ENCODE measurements around the gene TNFRSF8. TPM values are rescaled to one million over a fixed set of nuclear protein-coding genes. Genes with fewer than 3 reads are reported as not detected.
A peak's percentile ranks its signal among the peaks of the same experiment; 100 is the strongest.

TNFRSF8 gene
- total and polyA plus RNA-seq, 10 donors: 1.3 to 7.6 (median 2.0) TPM

- peak overlapping the region in 1 of 8 donors; percentile 63 for H3K4me3 ChIP-seq
- peaks cover 0 to 81% (median 0%) of the 10 kb centered on the region in 6 donors for H3K36me3 ChIP-seq
- intact Hi-C loops (cut with DNase I; ENCODE audit: low total_unique reads): no loop called here
- H3K9me3 ChIP-seq: no peaks in the 10 kb centered on the region
- peak overlapping the region in 7 of 8 donors; percentile 60 to 99 (median 98) for H3K27ac ChIP-seq
- peak; percentile 72 for DNase-seq
- no peaks in the 10 kb centered on the region for H3K27me3 ChIP-seq (replicated peaks in 1 of 7)
- peaks cover 57 to 100% (median 98%) of the 10 kb centered on the region in 6 donors for H3K4me1 ChIP-seq
- TF ChIP-seq, protein P1, sequence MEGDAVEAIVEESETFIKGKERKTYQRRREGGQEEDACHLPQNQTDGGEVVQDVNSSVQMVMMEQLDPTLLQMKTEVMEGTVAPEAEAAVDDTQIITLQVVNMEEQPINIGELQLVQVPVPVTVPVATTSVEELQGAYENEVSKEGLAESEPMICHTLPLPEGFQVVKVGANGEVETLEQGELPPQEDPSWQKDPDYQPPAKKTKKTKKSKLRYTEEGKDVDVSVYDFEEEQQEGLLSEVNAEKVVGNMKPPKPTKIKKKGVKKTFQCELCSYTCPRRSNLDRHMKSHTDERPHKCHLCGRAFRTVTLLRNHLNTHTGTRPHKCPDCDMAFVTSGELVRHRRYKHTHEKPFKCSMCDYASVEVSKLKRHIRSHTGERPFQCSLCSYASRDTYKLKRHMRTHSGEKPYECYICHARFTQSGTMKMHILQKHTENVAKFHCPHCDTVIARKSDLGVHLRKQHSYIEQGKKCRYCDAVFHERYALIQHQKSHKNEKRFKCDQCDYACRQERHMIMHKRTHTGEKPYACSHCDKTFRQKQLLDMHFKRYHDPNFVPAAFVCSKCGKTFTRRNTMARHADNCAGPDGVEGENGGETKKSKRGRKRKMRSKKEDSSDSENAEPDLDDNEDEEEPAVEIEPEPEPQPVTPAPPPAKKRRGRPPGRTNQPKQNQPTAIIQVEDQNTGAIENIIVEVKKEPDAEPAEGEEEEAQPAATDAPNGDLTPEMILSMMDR (IDR thresholded peaks at IDR 0.05 in 8 of 11, conservative IDR thresholded peaks at IDR 0.05 in 3 of 11): no peak
- TF ChIP-seq POLR2A (IDR thresholded peaks at IDR 0.05) (no peak), POLR2AphosphoS5 (IDR thresholded peaks at IDR 0.05) (no peak)
- 81 to 96% (median 90%) methylated on average over 6 to 7 of the region's 7 CpGs for WGBS, 5 donors
Observed at GRCh38 chr1:12183095-12183794, 120.1 kb downstream of the TNFRSF8 start.

DNA sequence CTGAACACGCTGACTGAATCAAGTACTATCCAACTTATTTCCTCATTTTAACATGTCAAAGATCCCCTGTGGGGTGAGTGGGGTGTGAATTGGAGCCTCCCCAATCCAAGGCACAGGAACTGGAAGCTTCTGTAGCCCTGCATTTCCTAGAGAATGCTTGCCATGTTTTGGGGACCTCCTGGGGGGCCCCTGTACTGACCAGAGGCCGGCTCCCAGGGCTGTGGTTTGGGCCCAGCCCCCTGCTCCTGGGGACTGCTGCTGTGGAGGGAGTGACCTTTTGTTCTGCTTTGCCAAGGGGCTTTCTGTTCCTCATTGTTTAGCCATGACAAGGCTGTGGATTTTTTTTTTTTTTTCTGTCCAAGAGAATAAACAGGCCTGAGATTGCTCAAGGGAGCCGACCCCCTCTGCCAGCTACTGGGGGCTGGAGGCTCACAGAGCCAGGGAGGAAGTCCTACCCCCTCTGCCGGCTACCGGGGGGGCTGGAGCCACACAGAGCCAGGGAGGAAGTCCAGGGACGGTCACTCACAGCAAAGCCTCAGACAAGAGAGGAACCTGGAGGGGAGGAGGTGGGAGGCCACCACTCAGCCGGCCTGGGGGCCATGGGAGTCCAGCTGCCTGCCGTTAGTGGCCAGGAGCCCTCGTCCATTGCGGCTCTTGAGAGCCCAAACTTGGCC lies 121.0 kb downstream of the TNFRSF8 start:
- 15 to 29% (median 23%) methylated on average over 7 to 10 of the region's 10 CpGs for whole genome bisulfite sequencing, 5 donors
- Histone ChIP-seq H3K27ac (peak overlapping the region; percentile 67 to 99 (median 96)), H3K9me3 (no peaks in the 10 kb centered on the region), H3K4me1 (peaks cover 48 to 100% (median 98%) of the 10 kb centered on the region in 6 donors), H3K27me3 (replicated peaks in 1 of 7) (no peaks in the 10 kb centered on the region), H3K36me3 (peaks cover 0 to 83% (median 6%) of the 10 kb centered on the region in 6 donors), H3K4me3 (peak overlapping the region in 5 of 8 donors; percentile 1 to 63 (median 22))
- TF ChIP-seq POLR2AphosphoS5 (IDR thresholded peaks at IDR 0.05) (peak; percentile 87 to 89 (median 89)), POLR2A (IDR thresholded peaks at IDR 0.05) (peak in 1 of 3 donors; percentile 46)
- TF ChIP-seq, protein P1 (IDR thresholded peaks at IDR 0.05 in 8 of 11, conservative IDR thresholded peaks at IDR 0.05 in 3 of 11): peak in 8 of 11 experiments; percentile 26 to 65 (median 44)
- intact Hi-C loops (cut with DNase I; ENCODE audit: low total_unique reads): no loop called here
- peak; percentile 93 for DNase-seq

DNA sequence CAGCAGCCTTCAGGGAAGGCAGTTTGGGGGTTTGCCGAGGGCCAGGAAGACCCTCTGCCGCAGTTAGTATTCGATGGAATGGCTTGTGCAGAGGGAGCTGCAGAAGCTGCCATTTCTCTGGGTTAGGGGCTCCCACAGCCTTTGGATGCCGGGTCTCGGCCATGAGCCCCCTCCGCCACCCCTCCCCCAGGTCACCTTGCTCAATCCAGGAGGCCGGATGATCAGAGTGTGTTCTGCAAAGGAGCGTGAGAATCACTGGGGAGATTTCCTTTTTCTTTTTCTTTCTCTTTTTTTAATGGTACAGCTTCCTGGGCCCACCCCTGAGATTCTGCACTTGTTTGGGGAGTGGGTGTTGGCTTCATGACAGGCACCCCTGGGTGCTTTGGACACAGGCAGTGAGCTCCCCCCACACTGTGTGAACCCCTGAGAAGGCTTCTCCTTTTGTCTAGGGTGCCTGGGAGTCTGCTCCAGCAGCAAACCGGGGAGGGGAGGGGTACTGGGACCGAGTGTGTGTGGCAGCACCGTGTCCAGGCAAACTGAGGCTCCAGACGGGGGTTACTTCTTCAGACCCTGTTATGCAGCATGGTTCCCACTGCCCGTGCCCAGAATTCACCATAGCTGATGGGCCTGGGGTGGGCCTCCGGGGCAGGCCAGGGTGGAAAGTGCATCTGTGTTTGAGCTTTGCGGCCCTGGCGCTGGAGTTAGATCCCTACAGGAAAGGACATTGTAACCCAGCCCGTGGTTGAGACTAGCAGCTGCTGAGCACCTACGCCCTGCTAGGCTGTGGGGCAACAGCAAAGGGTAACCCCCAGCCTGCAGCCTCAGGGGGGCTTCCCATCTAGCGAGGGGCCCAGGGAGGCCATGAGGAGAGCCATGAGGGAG lies 122.2 kb downstream of the TNFRSF8 start:
- peak overlapping the region; percentile 60 to 99 (median 96) for H3K27ac ChIP-seq

More for the DNA sequence above, 122.2 kb downstream of the TNFRSF8 start:
- Histone ChIP-seq H3K9me3 (no peaks in the 10 kb centered on the region), H3K4me1 (peaks cover 39 to 99% (median 93%) of the 10 kb centered on the region in 6 donors), H3K27me3 (replicated peaks in 1 of 7) (no peaks in the 10 kb centered on the region), H3K36me3 (peaks cover 0 to 83% (median 12%) of the 10 kb centered on the region in 6 donors), H3K4me3 (peak overlapping the region in 5 of 8 donors; percentile 1 to 63 (median 22))
- intact Hi-C loops (cut with DNase I; ENCODE audit: low total_unique reads): no loop called here
- TF ChIP-seq, protein P1 (IDR thresholded peaks at IDR 0.05 in 8 of 11, conservative IDR thresholded peaks at IDR 0.05 in 3 of 11): no peak
- TF ChIP-seq POLR2A (IDR thresholded peaks at IDR 0.05) (no peak), POLR2AphosphoS5 (IDR thresholded peaks at IDR 0.05) (no peak)
- 48 to 67% (median 56%) methylated on average over 13 to 19 of the region's 19 CpGs for WGBS, 5 donors
- DNase-seq: no peak

All from spleen (tissue), 11 donors.